ENCODE measurements around the gene RPL18A. TPM values are rescaled to one million over a fixed set of nuclear protein-coding genes. Genes with fewer than 3 reads are reported as not detected.

The RPL18A gene
- total and polyA plus RNA-seq, 2 of the 13 experiments (the other 11 are each of a cell fraction or from before 2014, with no cell fraction given): 1,471 to 2,004 TPM

DNA sequence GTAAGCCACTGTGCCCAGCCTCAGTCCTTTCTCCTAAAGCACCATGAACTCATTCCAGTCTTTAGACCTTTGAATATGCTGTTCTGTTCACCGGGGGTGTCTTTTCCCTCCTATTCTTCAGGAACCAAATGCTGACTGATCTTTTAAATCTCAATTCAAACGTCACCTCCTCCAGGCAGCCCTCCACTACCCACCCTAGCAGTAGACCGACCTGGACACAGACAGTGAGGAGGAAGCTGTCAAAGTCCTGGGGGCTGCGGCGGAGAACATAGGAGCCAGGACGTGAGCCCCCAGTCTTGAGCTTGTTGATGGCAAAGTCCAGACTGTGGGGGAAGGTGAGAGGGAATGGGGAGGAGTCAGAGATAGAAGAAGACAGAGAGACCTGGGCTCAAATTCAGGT, 19.7 kb upstream of the RPL18A start (continued):
- TF ChIP-seq, protein P1, sequence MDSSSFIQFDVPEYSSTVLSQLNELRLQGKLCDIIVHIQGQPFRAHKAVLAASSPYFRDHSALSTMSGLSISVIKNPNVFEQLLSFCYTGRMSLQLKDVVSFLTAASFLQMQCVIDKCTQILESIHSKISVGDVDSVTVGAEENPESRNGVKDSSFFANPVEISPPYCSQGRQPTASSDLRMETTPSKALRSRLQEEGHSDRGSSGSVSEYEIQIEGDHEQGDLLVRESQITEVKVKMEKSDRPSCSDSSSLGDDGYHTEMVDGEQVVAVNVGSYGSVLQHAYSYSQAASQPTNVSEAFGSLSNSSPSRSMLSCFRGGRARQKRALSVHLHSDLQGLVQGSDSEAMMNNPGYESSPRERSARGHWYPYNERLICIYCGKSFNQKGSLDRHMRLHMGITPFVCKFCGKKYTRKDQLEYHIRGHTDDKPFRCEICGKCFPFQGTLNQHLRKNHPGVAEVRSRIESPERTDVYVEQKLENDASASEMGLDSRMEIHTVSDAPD (CRISPR knock-in tag; IDR thresholded peaks at IDR 0.05): no peak
- TF ChIP-seq ZNF30 (CRISPR knock-in tag; IDR thresholded peaks at IDR 0.05) (no peak), ZNF326 (CRISPR knock-in tag; IDR thresholded peaks at IDR 0.05; ENCODE audit: borderline replicate concordance) (no peak), SMAD1 (CRISPR knock-in tag; IDR thresholded peaks at IDR 0.05; ENCODE audit: borderline replicate concordance, low read depth) (no peak), POLR2AphosphoS2 (IDR thresholded peaks at IDR 0.05; ENCODE audit: low read depth, low read length) (no peak), MEIS2 (CRISPR knock-in tag; IDR thresholded peaks at IDR 0.05) (no peak), NFRKB (IDR thresholded peaks at IDR 0.05) (no peak)
- TF ChIP-seq, protein P2, sequence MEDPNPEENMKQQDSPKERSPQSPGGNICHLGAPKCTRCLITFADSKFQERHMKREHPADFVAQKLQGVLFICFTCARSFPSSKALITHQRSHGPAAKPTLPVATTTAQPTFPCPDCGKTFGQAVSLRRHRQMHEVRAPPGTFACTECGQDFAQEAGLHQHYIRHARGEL (CRISPR knock-in tag; IDR thresholded peaks at IDR 0.05): no peak
- TF ChIP-seq, protein P3, sequence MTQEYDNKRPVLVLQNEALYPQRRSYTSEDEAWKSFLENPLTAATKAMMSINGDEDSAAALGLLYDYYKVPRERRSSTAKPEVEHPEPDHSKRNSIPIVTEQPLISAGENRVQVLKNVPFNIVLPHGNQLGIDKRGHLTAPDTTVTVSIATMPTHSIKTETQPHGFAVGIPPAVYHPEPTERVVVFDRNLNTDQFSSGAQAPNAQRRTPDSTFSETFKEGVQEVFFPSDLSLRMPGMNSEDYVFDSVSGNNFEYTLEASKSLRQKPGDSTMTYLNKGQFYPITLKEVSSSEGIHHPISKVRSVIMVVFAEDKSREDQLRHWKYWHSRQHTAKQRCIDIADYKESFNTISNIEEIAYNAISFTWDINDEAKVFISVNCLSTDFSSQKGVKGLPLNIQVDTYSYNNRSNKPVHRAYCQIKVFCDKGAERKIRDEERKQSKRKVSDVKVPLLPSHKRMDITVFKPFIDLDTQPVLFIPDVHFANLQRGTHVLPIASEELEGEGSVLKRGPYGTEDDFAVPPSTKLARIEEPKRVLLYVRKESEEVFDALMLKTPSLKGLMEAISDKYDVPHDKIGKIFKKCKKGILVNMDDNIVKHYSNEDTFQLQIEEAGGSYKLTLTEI (CRISPR knock-in tag; conservative IDR thresholded peaks at IDR 0.05): no peak

DNA sequence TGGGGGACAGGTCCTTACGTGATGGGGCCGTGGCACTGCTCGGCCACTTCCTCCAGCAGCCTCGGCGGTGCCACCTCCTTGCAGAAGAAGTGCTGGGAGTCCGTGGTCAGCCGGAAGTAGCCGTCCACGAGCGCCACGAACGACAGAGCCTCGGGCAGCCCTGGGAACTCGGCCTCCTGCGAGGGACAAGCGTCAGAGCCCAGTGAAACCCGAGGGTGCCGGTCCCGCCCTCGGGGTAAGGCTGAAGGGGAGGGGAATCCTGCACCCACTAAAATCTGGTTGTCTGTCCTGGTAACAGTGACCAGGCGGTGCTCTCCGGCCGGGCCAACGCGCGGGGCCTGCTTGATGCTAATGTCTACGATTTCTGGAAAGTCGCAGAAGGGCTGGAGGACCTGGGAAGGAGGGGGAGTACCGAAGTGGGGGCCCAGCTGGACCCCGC, 18.3 kb upstream of the RPL18A start:
- no TSS peak for BruUV-seq (replicated peaks)
- peaks cover 4 to 6% of the 10 kb centered on the region in 2 experiments; a peak in 2 of 5 replicates for H3K36me3 ChIP-seq (replicated peaks in 1 of 2; ENCODE audit: control insufficient read depth in 1 of 2, insufficient read depth in 2 of 2, low read length in 2 of 2)
- H3K4me2 ChIP-seq (ENCODE audit: low read depth, low read length): no peak overlapping the region
- H3K9ac ChIP-seq (ENCODE audit: insufficient read depth, low read depth, low read length): no peak overlapping the region
- CTCF ChIA-PET (ENCODE audit: low intra/inter-chr PET ratio, low total read pairs): no interaction called here
- in situ Hi-C loops (cut with HindIII; ENCODE audit: extremely low pct_ligation_motif_present, low pct_unique_long_range_greater_than_20kb) (no loop called here), intact Hi-C loops (cut with micrococcal nuclease; ENCODE audit: unreplicated experiment) (no loop called here)
- ATAC-seq: no peak
- no peaks in the 10 kb centered on the region for H3K9me3 ChIP-seq (ENCODE audit: low read length)
- peaks cover under 1% of the 10 kb centered on the region; the same call in 1 of the 2 replicates for H3K4me1 ChIP-seq (ENCODE audit: insufficient read depth, low read length)
- POLR2A ChIA-PET: interaction anchor here (1.4 kb wide), 1 partner anchor 18 kb away, joined by 3 read pairs; the partner anchor contains the start of gene RPL18A
- FAIRE-seq: no peak
- no peaks in the 10 kb centered on the region for H3K79me2 ChIP-seq (ENCODE audit: insufficient read depth, low read length)
- no peak overlapping the region for H2AFZ ChIP-seq (ENCODE audit: low read length)
- WGBS (ENCODE audit: low lambda C conversion rate): 97% methylated on average over 20 of the region's 30 CpGs
- no peaks in the 10 kb centered on the region for H4K20me1 ChIP-seq (ENCODE audit: insufficient read depth, low read length)
- no peak for DNase-seq (ENCODE audit: low spot score)
- no peak overlapping the region for H3K4me3 ChIP-seq (replicated peaks in 1 of 3; ENCODE audit: insufficient read depth in 1 of 3, low read depth in 2 of 3, low read length in 3 of 3)
- H3K27ac ChIP-seq (ENCODE audit: extremely low read length, insufficient read depth, low read length): no peak overlapping the region
- H3K27me3 ChIP-seq (ENCODE audit: control insufficient read depth in 1 of 2, insufficient read depth in 2 of 2, low read length in 2 of 2): no peaks in the 10 kb centered on the region; a peak in 1 of 5 replicates
- TF ChIP-seq, protein P4, sequence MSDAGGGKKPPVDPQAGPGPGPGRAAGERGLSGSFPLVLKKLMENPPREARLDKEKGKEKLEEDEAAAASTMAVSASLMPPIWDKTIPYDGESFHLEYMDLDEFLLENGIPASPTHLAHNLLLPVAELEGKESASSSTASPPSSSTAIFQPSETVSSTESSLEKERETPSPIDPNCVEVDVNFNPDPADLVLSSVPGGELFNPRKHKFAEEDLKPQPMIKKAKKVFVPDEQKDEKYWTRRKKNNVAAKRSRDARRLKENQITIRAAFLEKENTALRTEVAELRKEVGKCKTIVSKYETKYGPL (CRISPR knock-in tag; IDR thresholded peaks at IDR 0.05): no peak
- TF ChIP-seq CHD2 (IDR thresholded peaks at IDR 0.05; ENCODE audit: low read depth, low read length) (no peak), HIVEP1 (CRISPR knock-in tag; IDR thresholded peaks at IDR 0.05) (no peak), MED13 (CRISPR knock-in tag; IDR thresholded peaks at IDR 0.05) (no peak), GTF2F1 (IDR thresholded peaks at IDR 0.05; ENCODE audit: low read length) (no peak), IRF2 (CRISPR knock-in tag; IDR thresholded peaks at IDR 0.05) (no peak), ZNF205 (CRISPR knock-in tag; IDR thresholded peaks at IDR 0.05) (no peak), AGO2 (optimal IDR thresholded peaks at IDR 0.05; ENCODE audit: low read depth, low read length) (no peak)
- TF ChIP-seq, protein P5, sequence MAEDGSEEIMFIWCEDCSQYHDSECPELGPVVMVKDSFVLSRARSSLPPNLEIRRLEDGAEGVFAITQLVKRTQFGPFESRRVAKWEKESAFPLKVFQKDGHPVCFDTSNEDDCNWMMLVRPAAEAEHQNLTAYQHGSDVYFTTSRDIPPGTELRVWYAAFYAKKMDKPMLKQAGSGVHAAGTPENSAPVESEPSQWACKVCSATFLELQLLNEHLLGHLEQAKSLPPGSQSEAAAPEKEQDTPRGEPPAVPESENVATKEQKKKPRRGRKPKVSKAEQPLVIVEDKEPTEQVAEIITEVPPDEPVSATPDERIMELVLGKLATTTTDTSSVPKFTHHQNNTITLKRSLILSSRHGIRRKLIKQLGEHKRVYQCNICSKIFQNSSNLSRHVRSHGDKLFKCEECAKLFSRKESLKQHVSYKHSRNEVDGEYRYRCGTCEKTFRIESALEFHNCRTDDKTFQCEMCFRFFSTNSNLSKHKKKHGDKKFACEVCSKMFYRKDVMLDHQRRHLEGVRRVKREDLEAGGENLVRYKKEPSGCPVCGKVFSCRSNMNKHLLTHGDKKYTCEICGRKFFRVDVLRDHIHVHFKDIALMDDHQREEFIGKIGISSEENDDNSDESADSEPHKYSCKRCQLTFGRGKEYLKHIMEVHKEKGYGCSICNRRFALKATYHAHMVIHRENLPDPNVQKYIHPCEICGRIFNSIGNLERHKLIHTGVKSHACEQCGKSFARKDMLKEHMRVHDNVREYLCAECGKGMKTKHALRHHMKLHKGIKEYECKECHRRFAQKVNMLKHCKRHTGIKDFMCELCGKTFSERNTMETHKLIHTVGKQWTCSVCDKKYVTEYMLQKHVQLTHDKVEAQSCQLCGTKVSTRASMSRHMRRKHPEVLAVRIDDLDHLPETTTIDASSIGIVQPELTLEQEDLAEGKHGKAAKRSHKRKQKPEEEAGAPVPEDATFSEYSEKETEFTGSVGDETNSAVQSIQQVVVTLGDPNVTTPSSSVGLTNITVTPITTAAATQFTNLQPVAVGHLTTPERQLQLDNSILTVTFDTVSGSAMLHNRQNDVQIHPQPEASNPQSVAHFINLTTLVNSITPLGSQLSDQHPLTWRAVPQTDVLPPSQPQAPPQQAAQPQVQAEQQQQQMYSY (CRISPR knock-in tag; IDR thresholded peaks at IDR 0.05): no peak

All from HepG2 (cell line).